Stimulated activated CD8-positive, alpha-beta memory T cell treated with anti-CD3 and anti-CD28 coated beads, Interleukin-4, amount 100 ng/mL, for 1 hour (primary cell): ENCODE data around the gene POTEH.
"Not testable (repeated sequence)": the region's sequence is repeated elsewhere in the genome, so short reads cannot be mapped to it uniquely, and the experiment has no call there.

Source experiments
- DNase-seq, 2 donors: peaks; one replicate each; pipeline ENCODE4 v3.0.0-alpha.2; 2020; ENCODE audit warnings: low read depth in 2 of 2, low spot score in 1 of 2

The POTEH gene

DNA sequence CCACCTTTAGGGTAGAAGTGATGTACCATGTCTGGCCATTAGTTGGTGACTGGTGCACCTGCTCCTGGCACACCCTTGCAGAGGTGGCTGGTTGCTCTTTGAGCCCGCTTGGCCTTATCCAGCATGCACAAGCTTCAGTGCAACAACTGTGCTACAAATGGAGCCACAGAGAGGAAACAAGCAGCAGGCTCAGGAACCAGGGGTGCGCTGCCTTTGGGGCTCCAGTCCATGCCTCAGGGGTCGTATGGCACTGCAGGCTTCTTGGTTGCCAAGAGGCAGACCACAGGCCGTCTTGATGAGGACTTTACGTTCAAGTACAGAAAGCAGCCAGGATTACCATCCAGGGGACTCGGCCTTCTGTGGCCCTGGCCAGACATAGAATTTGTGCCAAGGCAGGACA, 44.6 kb downstream of the POTEH start:
- DNase-seq, result not testable (repeated sequence)

- not testable (repeated sequence) for DNase-seq
These were observed 48.5 kb downstream of the POTEH start for GRCh38 chr22:15738157-15738908.

GRCh38 chr22:15738909-15739391, 49.1 kb downstream of the POTEH start:
- DNase-seq, result not testable (repeated sequence)

DNA sequence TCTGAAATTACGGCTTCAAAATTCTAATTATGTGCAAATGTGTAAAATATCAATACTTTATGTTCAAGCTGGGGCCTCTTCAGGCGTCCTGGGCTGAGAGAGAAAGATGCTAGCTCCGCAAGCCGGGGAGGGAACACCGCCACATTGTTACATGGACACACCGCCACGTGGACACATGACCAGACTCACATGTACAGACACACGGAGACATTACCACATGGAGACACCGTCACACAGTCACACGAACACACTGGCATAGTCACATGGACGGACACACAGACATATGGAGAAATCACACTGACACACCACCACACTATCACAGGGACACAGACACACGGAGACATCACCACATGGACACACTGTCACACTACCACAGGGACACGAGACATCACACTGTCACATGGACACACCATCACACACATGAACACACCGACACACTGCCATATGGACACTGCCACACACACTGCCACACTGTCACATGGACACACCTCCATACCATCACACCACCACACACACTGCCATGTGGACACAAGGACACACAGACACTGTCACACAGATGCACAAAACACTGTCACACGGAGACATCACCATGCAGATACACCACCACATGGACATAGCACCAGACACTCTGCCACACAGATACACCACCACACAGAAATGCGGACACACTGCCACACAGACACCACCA, 58.0 kb downstream of the POTEH start:
- not testable (repeated sequence) for DNase-seq

DNA sequence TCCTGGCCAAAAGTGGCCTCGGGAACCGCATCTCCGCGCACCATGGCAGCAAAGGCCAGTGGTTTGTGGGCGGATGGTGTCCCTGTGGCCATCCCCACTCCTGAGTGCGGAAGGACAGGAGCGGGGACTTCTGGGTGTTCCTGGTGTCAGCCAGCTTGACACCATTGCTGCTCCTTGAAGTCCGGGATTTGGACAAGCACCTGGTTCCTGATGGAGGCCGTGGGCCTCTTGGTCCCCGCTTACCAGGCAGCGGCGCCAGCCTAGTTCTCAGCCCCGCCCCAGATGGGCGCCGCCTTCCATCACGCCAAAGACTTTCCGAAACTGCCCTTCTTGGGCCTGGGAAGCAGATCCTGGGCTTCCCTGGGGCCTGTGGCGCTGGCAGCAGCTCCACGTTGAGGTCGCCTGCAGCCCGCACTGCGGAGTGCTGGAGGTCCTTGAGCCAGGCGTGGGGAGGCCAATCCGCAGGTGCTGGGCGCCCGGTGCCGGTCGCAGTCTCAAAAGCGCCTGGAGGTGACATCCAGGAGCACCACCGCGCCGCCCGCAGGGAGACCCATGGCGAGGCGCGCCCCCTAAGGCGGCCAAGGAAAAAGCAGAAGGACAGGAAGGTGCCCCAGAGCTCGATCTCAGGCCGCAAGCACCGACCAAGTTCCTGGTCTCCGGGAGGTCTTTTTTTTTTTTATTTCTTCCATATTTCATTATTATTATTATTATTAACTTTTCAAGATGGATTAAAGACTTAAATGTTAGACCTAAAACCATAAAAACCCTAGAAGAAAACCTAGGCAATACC, 59.5 kb downstream of the POTEH start:
- DNase-seq, result not testable (repeated sequence)

DNA sequence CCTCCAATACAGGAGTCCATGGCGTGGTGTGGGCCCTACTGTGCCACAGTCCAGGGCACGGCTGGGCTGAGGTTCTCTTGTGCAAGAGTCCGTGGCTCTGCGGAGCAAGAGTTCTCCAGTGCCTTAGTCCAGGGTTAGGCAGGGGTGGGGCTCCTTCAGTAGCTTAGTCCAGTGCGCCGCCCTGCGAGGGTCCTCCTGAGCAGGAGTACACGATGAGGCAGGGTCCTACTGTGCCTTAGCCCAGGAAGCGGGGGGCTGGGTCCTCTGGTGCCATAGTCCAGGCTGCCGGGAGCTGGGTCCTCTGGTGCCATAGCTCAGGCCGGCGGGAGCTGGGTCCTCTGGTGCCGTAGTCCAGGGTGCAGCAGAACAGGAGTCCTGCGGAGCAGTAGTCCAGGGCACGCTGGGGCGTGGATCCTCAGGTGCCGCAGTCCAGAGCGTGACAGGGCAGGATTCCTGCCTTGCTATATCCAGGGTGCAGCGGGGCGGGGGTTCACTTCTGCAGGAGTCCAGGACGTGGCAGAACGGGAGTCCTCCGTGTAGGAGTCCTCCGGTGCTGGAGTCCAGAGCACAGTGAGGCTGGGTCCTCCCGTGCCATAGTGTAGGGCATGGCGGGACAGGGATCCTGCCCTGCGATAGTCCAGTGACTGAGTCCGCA, 69.7 kb downstream of the POTEH start:
- DNase-seq, result not testable (repeated sequence)

DNA sequence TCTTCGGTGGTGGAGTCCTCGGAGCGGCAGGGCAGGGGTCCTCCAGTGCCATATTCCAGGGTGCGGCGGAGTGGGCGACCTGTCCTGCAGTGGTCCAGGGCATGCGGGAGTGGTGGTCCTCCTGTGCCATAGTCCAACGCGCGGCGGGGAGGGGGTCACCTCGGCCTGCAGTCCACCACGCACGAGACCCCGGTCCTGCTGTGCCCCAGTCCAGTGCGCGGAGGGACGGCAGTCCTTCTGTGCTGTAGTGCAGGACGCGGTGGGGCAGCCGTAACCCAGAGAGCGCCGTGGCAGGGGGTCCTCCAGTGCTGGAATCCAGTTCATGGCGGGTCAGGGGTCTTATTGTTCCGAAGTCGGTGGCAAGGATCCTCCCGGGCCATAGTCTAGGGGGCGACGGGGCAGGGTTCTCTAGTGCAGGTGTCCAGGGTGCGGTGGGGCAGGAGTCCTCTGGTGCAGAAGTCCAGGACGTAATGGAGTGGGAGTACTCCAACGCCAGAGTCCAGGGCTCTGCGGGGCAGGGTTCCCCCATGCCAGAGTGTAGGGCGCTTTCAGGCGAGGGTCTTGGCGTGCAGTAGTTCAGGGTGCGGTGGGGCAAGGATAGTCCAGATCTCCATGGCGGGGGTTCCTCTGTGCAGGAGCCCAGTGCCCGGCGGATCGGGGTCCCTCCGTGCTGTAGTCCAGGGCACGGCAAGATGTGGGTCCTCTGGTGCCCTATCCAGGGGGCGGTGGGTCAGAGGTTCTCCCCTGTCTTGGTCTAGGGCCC, 70.7 kb downstream of the POTEH start:
- not testable (repeated sequence) for DNase-seq

- not testable (repeated sequence) for DNase-seq
These were observed 71.4 kb downstream of the POTEH start for GRCh38 chr22:15761151-15761777.

DNA sequence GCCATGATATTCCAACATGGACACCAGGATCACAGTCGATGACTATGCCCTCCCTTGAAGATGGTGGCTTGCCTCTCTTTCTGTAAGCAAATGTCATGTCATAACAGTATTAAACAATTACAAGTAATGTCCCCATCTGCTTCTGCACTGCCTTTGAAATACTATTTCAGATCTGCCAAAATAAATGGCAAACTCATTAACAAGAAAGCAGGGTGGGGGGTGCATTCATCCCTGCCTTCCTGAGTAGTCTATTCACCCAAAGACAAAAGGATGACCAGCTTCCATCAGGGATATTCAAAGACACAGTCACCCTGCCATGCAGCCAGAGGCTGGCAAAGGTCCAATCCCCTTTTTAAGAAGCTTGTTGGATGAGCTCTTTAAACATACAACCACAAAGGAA, 73.7 kb downstream of the POTEH start:
- not testable (repeated sequence) for DNase-seq
